Measurements from ENCODE around the gene SDK2. TPM values are rescaled to one million over a fixed set of nuclear protein-coding genes. Genes with fewer than 3 reads are reported as not detected.

SDK2 gene
- total and polyA plus RNA-seq, 9 of the 15 experiments (the other 6 are each of a cell fraction or from before 2014, with no cell fraction given) = 0.04 TPM; not detected in 8

GRCh38 chr17:73304971-73305812, 339.1 kb downstream of the SDK2 start (continued):
- no peak for TF ChIP-seq TSHZ1 (CRISPR knock-in tag; IDR thresholded peaks at IDR 0.05)
- no peak for TF ChIP-seq ZNF384 (IDR thresholded peaks at IDR 0.05; ENCODE audit: low read depth, low read length)
- no peak for TF ChIP-seq NR0B1 (IDR thresholded peaks at IDR 0.05; ENCODE audit: partially characterized antibody)
- no peak for TF ChIP-seq U2AF1 (optimal IDR thresholded peaks at IDR 0.05; ENCODE audit: low read depth, low read length)
- no peak; the same call in 1 of the 2 replicates for TF ChIP-seq ZNF511 (CRISPR knock-in tag; IDR thresholded peaks at IDR 0.05)
- TF ChIP-seq SP1 (CRISPR knock-in tag; IDR thresholded peaks at IDR 0.05) = no peak
- TF ChIP-seq GABPB2 (CRISPR knock-in tag; conservative IDR thresholded peaks at IDR 0.05) = no peak
- no peak for TF ChIP-seq ZFX (CRISPR knock-in tag; IDR thresholded peaks at IDR 0.05)
- no peak for TF ChIP-seq ZNF449 (CRISPR knock-in tag; IDR thresholded peaks at IDR 0.05)
- TF ChIP-seq ZBTB49 (CRISPR knock-in tag; IDR thresholded peaks at IDR 0.05; ENCODE audit: borderline replicate concordance) = no peak
- TF ChIP-seq ESRRB (CRISPR knock-in tag; IDR thresholded peaks at IDR 0.05; ENCODE audit: borderline replicate concordance) = no peak
- TF ChIP-seq TFE3 (CRISPR knock-in tag; IDR thresholded peaks at IDR 0.05) = no peak

Data from K562 (cell line).